Kidney (tissue), 14 donors: ENCODE data around the gene NUMA1. TPM values are rescaled to one million over a fixed set of nuclear protein-coding genes. Genes with fewer than 3 reads are reported as not detected.

Experiments
- DNase-seq, 5 donors: peaks; one replicate each; pipeline ENCODE4 v3.0.0-alpha.2; 2013 to 2020
- FAIRE-seq: peaks from 2 replicates; lab custom pipeline; 2012; peaks lifted over from hg19 to GRCh38; lab: Jason Lieb, UNC
- H3K27ac ChIP-seq, 2 donors: one replicate each; pipeline ENCODE4 v1.7.0; 2013; ENCODE audit warnings: low read depth in 2 of 2, low read length in 2 of 2, inconsistent platforms in 1 of 2
- H3K27me3 ChIP-seq: one replicate; pipeline ENCODE4 v1.7.1; 2013; ENCODE audit warnings: low read length, inconsistent platforms; ENCODE audit not compliant: control insufficient read depth, insufficient read depth
- H3K36me3 ChIP-seq, 3 donors: one replicate each; pipeline versions ENCODE4 v1.7.0 to v1.7.1; 2013; ENCODE audit warnings: low read length in 3 of 3, control low read depth in 1 of 3, inconsistent platforms in 1 of 3; ENCODE audit not compliant: insufficient read depth in 3 of 3, control insufficient read depth in 2 of 3
- H3K4me1 ChIP-seq, 3 donors: one replicate each; pipeline versions ENCODE4 v1.7.0 to v1.7.1; 2013; ENCODE audit warnings: low read length in 3 of 3, inconsistent platforms in 1 of 3, low read depth in 1 of 3; ENCODE audit not compliant: control insufficient read depth in 2 of 3, insufficient read depth in 2 of 3
- H3K4me3 ChIP-seq, 3 donors: one replicate each; pipeline versions ENCODE4 v1.7.0 to v1.8.1; 2013; ENCODE audit warnings: low read length in 3 of 3, control low read depth in 1 of 3, inconsistent platforms in 1 of 3
- H3K9ac ChIP-seq, 3 donors: one replicate each; pipeline versions ENCODE4 v1.7.0 to v1.7.1; 2013; ENCODE audit warnings: low read length in 3 of 3, control low read depth in 1 of 3, inconsistent platforms in 1 of 3
- H3K9me3 ChIP-seq, 3 donors: one replicate each; pipeline versions ENCODE4 v1.7.0 to v1.7.1; 2013; ENCODE audit warnings: low read length in 3 of 3, control low read depth in 1 of 3, inconsistent platforms in 1 of 3; ENCODE audit not compliant: control insufficient read depth in 2 of 3, insufficient read depth in 1 of 3
- intact Hi-C: fragments of 100-400 bp; cut with DNase I; formaldehyde crosslinking; loops from one replicate; pipeline ENCODE4 v1.11.1; 2022
- polyA plus RNA-seq: library from polyadenylated mRNA; stranded (reverse); fragments of 350-450 nt; fragmentation: Illumina TruSeq; extraction: RNeasy Lipid Tissue Mini Kit (QIAGEN cat#74804); gene quantifications from one replicate; pipeline ENCODE4 v1.2.3, GENCODE V29; 2014; ENCODE audit warnings: low read depth, low replicate concordance; ENCODE audit not compliant: insufficient read depth
- total RNA-seq: library from RNA; stranded (reverse); fragmentation: NEBNext Ultra II Directional; extraction: Animal tissue kit (Norgen Biotek cat#: 25700); gene quantifications from one replicate; pipeline ENCODE4 v1.2.1, GENCODE V29; 2021
- TF ChIP-seq, protein P1 (sequence below): IDR thresholded peaks from 3 replicates; pipeline ENCODE4 v1.5.1; 2012; ENCODE audit warnings: mild to moderate bottlenecking, moderate library complexity, borderline replicate concordance; ENCODE audit not compliant: insufficient read depth; ENCODE audit errors: extremely low read depth
- donor health status: control.
- donor health status: control.
- donor health status: control.
- donor health status: control.
- donor health status: control.
- donor health status: DM: yes; HTN: yes; CAD: no.
- donor health status: Normal renal cell carcinoma (clear cell type).

Gene NUMA1
- total and polyA plus RNA-seq, 2 donors from 2014 or later: 85.3 to 198 TPM

DNA sequence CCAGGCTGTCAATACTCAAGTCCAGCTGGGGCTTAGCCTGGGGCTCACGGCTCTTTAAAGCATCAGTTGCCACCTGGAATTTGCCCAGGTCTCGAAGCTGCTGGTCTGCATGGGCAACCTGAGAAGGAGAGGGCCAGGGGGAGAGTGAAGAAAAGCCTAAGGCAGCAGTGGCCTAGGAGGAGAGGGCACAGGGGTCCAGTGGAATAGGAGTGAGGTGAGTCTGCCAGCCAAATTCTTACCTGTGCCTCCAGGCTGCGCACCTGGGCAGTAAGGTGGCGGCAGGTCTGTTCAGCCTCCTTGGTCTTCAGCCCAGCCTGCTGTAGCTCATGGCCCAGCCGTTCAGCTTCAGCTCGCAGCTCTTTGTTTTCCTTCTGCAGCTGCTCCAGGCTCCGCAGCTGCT, 71.6 kb downstream of the NUMA1 start:
- no peak overlapping the region for H3K27ac ChIP-seq
- H3K4me3 ChIP-seq: no peak overlapping the region
- H3K4me1 ChIP-seq: peaks cover 0 to 22% (median 14%) of the 10 kb centered on the region in 3 donors
- intact Hi-C loops: no loop called here
- peaks cover 15 to 98% (median 80%) of the 10 kb centered on the region in 3 donors for H3K36me3 ChIP-seq
- TF ChIP-seq, protein P1, sequence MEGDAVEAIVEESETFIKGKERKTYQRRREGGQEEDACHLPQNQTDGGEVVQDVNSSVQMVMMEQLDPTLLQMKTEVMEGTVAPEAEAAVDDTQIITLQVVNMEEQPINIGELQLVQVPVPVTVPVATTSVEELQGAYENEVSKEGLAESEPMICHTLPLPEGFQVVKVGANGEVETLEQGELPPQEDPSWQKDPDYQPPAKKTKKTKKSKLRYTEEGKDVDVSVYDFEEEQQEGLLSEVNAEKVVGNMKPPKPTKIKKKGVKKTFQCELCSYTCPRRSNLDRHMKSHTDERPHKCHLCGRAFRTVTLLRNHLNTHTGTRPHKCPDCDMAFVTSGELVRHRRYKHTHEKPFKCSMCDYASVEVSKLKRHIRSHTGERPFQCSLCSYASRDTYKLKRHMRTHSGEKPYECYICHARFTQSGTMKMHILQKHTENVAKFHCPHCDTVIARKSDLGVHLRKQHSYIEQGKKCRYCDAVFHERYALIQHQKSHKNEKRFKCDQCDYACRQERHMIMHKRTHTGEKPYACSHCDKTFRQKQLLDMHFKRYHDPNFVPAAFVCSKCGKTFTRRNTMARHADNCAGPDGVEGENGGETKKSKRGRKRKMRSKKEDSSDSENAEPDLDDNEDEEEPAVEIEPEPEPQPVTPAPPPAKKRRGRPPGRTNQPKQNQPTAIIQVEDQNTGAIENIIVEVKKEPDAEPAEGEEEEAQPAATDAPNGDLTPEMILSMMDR: no peak
- H3K27me3 ChIP-seq: no peaks in the 10 kb centered on the region
- FAIRE-seq: no peak
- no peak overlapping the region for H3K9ac ChIP-seq
- no peak for DNase-seq
- no peaks in the 10 kb centered on the region for H3K9me3 ChIP-seq

DNA sequence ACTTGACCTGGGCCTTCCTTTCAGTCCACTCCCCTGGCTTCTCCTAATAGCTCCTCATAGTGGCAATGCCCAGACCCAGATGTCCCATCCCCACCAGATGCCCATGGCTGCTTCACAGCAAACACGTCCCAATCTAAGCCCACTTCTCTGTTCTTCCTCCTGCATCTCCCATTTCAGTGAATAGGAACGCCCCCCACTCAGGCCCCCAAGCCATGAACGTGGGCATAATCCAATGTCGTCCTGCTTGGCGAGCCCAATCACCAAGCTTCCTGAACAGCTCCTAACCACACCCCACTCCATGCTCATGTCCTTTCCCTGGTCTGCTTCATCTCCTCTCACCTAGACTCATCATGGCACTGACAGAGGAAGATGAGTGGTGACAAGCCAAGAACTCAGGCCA, 72.8 kb downstream of the NUMA1 start:
- peaks cover 0 to 12% (median 4%) of the 10 kb centered on the region in 3 donors for H3K4me1 ChIP-seq
- no peaks in the 10 kb centered on the region for H3K9me3 ChIP-seq
- H3K4me3 ChIP-seq: no peak overlapping the region
- intact Hi-C loops: no loop called here
- H3K27ac ChIP-seq: no peak overlapping the region
- peaks cover 13 to 97% (median 84%) of the 10 kb centered on the region in 3 donors for H3K36me3 ChIP-seq
- TF ChIP-seq, protein P1: no peak
- FAIRE-seq (no peak), DNase-seq (no peak)
- no peaks in the 10 kb centered on the region for H3K27me3 ChIP-seq
- H3K9ac ChIP-seq: no peak overlapping the region

DNA sequence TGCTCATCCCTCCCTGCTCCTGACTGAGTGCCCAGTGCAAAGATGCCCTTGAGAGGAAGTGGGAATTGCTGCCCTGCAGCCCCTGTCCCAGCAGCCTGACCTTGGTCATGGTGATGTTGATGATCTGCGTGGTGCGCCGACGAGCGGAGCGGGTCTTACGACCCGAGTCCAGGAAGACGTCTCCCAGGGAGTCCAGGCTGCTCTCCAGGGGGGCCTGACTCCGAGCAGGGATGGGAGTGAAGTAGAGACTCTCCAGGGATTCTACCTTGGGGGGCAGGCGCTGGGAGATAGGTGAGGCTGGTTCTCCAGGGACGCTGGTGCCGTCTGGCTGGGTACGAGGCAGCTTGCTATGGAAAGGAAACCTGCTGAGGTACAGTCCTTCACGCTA, 73.3 kb downstream of the NUMA1 start:
- no peak for FAIRE-seq
- TF ChIP-seq, protein P1: no peak
- no peak for DNase-seq
- Histone ChIP-seq H3K4me1 (peaks cover 0 to 8% (median 0%) of the 10 kb centered on the region in 3 donors), H3K27ac (no peak overlapping the region), H3K9ac (no peak overlapping the region), H3K36me3 (peaks cover 10 to 91% (median 83%) of the 10 kb centered on the region in 3 donors), H3K9me3 (no peaks in the 10 kb centered on the region), H3K4me3 (no peak overlapping the region), H3K27me3 (no peaks in the 10 kb centered on the region)
- intact Hi-C loops: no loop called here
